Lower leg skin (tissue), 4 donors: ENCODE results near the gene MYRF. TPM values are rescaled to one million over a fixed set of nuclear protein-coding genes. Genes with fewer than 3 reads are reported as not detected.

Experiments
- DNase-seq, 2 donors: peaks; one replicate each; pipeline ENCODE4 v3.0.0-alpha.2; 2019; ENCODE audit warnings: low spot score in 2 of 2
- H3K4me3 ChIP-seq: fragments of 200-600 bp; sonication (generic); 2 replicates; pipeline ENCODE4 v1.5.1; 2017; ENCODE audit warnings: mild to moderate bottlenecking, low read depth; ENCODE audit not compliant: poor library complexity, severe bottlenecking
- CTCF ChIP-seq, 3 donors: fragments of 450-650 bp; IDR thresholded peaks; one replicate each; pipeline ENCODE4 v1.5.1; 2016; ENCODE audit warnings: antibody characterized with exemption in 3 of 3, mild to moderate bottlenecking in 3 of 3, moderate library complexity in 2 of 3
- POLR2A ChIP-seq, 2 donors: fragments of 450-650 bp; IDR thresholded peaks; one replicate each; pipeline ENCODE4 v1.6.1; 2016 to 2017; ENCODE audit warnings: antibody characterized with exemption in 2 of 2, mild to moderate bottlenecking in 1 of 2, moderate library complexity in 1 of 2
- WGBS, 2 donors: methylation state at CpG; one replicate each; pipeline ENCODE4 v1.1.5; 2018; 5-methylcytosine and 5-hydroxymethylcytosine counted together
- intact Hi-C: fragments of 100-400 bp; cut with DNase I; formaldehyde crosslinking; loops from one replicate; pipeline ENCODE4 v1.15.0; 2023; ENCODE audit warnings: low total_unique reads
- total RNA-seq, 4 donors: library from RNA; depleted of rRNA; stranded (reverse); fragments of >200 nt; gene quantifications; one replicate each; pipeline ENCODE4 v1.1.0, GENCODE V29; 2016

MYRF gene
- total RNA-seq, 4 donors from 2014 or later = 0.23 to 2.6 (median 1.4) TPM; not detected in 1

DNA sequence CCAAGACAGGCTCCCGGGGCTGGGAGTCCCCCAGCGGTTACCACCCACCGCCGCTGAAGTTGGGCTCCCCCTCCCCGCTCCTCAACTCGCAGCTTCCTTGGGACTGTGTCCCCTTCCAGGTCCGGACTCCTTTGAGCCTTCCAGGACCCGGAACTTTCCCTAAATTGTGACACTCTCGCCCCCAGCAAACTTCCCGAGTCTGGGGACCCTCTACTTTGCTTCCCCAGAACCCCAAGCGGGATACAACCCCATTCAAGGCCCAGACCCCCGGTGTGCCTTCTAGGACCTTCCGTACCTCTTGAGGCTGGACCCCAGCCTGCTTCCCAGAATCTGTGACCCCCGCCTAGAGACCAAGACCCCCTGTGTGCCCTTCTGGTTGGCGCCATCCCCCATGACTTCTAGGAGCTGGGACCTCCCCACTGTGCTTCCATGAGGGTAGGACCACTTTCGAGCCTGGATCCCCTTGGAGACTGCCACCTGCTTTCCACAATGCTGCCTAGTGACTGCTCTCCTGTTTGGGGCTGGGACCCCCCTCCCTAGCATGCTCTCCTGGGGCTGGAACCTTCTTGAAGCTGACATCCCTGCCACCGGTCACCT lies 587 bp downstream of the MYRF start:
- TF ChIP-seq CTCF (IDR thresholded peaks at IDR 0.05) (no peak), POLR2A (IDR thresholded peaks at IDR 0.05) (no peak)
- WGBS, 2 donors = 42 to 46% methylated on average over 17 of the region's 17 CpGs
- intact Hi-C loops = no loop called here
- DNase-seq = no peak
- H3K4me3 ChIP-seq = no peak overlapping the region

- 86 to 98% methylated on average over 5 of the region's 5 CpGs for WGBS, 2 donors
- H3K4me3 ChIP-seq = no peak overlapping the region
- TF ChIP-seq CTCF (IDR thresholded peaks at IDR 0.05) (no peak), POLR2A (IDR thresholded peaks at IDR 0.05) (no peak)
Observed at GRCh38 chr11:61753672-61754071, 1.2 kb downstream of the MYRF start.

DNA sequence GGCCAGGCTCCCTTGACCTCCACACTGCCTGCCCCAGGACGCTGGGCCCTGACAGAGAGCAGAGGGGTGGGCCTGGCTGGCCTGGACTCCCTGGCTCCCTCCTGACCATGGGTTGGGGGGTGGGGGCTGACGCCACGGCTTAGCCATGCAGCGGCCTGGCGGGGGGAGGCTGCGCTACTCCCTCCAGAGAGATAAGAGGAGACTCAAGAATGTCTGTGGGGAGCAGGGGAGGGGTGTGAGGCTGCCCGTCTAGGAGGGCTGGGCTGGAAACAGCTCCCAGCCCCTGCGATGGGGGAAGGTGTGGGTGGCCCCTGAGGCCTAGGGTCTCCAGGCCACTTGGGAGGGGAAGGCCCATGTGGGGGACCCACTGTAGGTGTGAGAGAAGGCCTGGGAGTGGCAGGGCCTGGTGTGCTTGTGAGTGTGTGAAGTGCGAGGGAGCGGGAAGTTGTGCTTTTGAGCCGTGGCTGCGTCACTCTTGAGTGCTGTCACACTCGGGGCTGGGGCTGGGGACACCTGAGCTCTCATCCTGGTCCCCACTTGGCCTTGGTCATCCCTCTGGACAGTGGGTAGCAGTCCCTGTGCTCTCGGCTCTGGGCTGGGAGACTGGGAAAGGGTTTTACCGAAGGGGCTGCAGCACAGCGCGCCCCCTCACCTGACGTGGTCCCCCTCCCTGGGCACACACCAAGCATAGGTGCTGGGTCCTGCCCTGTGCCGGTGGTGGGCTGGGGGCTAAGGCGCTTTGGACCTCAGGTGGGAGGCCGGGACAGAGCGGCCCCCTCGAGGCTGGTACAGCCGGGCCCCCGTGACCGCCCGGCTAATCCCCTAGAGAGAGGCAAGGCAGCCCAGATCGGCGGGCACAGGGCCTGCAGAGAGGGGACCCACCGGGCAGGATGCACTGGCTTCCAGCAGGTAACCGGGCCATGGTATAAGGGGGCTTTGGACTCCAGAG lies 2.4 kb downstream of the MYRF start:
- TF ChIP-seq POLR2A (IDR thresholded peaks at IDR 0.05) (no peak), CTCF (IDR thresholded peaks at IDR 0.05) (no peak)
- 89 to 90% methylated on average over 21 to 25 of the region's 31 CpGs for WGBS, 2 donors
- no peak overlapping the region for H3K4me3 ChIP-seq
- intact Hi-C loops = no loop called here
- DNase-seq = no peak

More at GRCh38 chr11:61753672-61754071, 1.2 kb downstream of the MYRF start:
- DNase-seq = no peak
- intact Hi-C loops = no loop called here

- H3K4me3 ChIP-seq = no peak overlapping the region
Observed at GRCh38 chr11:61756147-61756451, 3.7 kb downstream of the MYRF start.

GRCh38 chr11:61756452-61757212 lies 4.2 kb downstream of the MYRF start:
- H3K4me3 ChIP-seq = no peak overlapping the region
- intact Hi-C loops = no loop called here
- TF ChIP-seq POLR2A (IDR thresholded peaks at IDR 0.05) (no peak), CTCF (IDR thresholded peaks at IDR 0.05) (no peak)
- no peak for DNase-seq
- WGBS, 2 donors = 75 to 76% methylated on average over 6 to 9 of the region's 9 CpGs

More at GRCh38 chr11:61756147-61756451, 3.7 kb downstream of the MYRF start:
- no peak for TF ChIP-seq POLR2A (IDR thresholded peaks at IDR 0.05)
- no peak for TF ChIP-seq CTCF (IDR thresholded peaks at IDR 0.05)
- no peak for DNase-seq
- WGBS, 2 donors = 82 to 84% methylated on average over 4 of the region's 4 CpGs
- intact Hi-C loops = no loop called here
